Nephron (organoid): ENCODE results near the gene PCBP3.

Experiments
- H3K27ac Mint-ChIP-seq, 3 experiments: 2 replicates each; pipeline ENCODE4 v1.8.0; 2020; ENCODE audit warnings: mixed read lengths in 3 of 3, mild to moderate bottlenecking in 2 of 3, moderate library complexity in 1 of 3
- H3K27me3 Mint-ChIP-seq: 2 replicates; pipeline ENCODE4 v1.8.0; 2021; ENCODE audit warnings: low read depth, mild to moderate bottlenecking, moderate library complexity, mixed read lengths
- H3K36me3 Mint-ChIP-seq: 2 replicates; pipeline ENCODE4 v1.8.0; 2020; ENCODE audit warnings: low read depth, mixed read lengths
- H3K4me1 Mint-ChIP-seq: 2 replicates; pipeline ENCODE4 v1.8.0; 2020; ENCODE audit warnings: mixed read lengths
- H3K4me3 Mint-ChIP-seq, 3 experiments: 2 replicates each; pipeline ENCODE4 v1.8.0; 2020; ENCODE audit warnings: mild to moderate bottlenecking in 3 of 3, mixed read lengths in 3 of 3, moderate library complexity in 2 of 3
- H3K9me3 Mint-ChIP-seq: 2 replicates; pipeline ENCODE4 v1.8.0; 2020; ENCODE audit warnings: mixed read lengths
- TF ChIP-seq, protein P1 (sequence below), 3 experiments: fragments of 200-600 bp; sonication (generic); IDR thresholded peaks; one replicate each; pipeline ENCODE4 v1.5.0; 2021; ENCODE audit warnings: antibody characterized with exemption in 3 of 3; ENCODE audit not compliant: unreplicated experiment in 3 of 3

Gene PCBP3

GRCh38 chr21:45856906-45857305 lies 213.4 kb downstream of the PCBP3 start:
- Mint-ChIP-seq H3K9me3 (no peaks in the 10 kb centered on the region), H3K27me3 (peaks cover 6% of the 10 kb centered on the region), H3K4me3 (no peak overlapping the region), H3K4me1 (peaks cover 12% of the 10 kb centered on the region), H3K36me3 (no peaks in the 10 kb centered on the region), H3K27ac (no peak overlapping the region)
- TF ChIP-seq, protein P1, sequence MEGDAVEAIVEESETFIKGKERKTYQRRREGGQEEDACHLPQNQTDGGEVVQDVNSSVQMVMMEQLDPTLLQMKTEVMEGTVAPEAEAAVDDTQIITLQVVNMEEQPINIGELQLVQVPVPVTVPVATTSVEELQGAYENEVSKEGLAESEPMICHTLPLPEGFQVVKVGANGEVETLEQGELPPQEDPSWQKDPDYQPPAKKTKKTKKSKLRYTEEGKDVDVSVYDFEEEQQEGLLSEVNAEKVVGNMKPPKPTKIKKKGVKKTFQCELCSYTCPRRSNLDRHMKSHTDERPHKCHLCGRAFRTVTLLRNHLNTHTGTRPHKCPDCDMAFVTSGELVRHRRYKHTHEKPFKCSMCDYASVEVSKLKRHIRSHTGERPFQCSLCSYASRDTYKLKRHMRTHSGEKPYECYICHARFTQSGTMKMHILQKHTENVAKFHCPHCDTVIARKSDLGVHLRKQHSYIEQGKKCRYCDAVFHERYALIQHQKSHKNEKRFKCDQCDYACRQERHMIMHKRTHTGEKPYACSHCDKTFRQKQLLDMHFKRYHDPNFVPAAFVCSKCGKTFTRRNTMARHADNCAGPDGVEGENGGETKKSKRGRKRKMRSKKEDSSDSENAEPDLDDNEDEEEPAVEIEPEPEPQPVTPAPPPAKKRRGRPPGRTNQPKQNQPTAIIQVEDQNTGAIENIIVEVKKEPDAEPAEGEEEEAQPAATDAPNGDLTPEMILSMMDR (IDR thresholded peaks at IDR 0.05; ENCODE audit: unreplicated experiment in 3 of 3), result no peak

DNA sequence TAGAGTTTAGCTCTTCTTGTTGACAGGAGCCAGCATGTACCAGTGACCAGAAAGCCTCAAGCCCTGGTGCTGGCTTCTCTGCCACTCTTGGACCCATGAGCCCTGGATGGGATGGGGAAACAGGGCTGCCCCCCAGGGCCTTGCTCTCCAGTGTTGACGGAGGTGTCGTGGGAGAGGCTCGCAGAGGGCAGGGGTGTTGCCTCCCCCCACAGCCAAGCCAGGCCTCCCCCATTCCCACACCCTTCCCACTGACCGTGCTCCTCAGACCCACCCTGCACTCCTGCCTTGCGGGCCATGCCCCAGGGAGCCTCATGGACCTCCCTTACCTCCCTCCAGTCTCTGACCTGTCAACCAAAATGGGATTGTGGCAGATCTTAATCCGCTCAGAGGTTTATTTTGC lies 214.2 kb downstream of the PCBP3 start:
- Mint-ChIP-seq H3K4me1 (peaks cover 12% of the 10 kb centered on the region), H3K36me3 (no peaks in the 10 kb centered on the region), H3K27ac (no peak overlapping the region), H3K27me3 (peaks cover 6% of the 10 kb centered on the region), H3K4me3 (no peak overlapping the region), H3K9me3 (no peaks in the 10 kb centered on the region)
- TF ChIP-seq, protein P1 (IDR thresholded peaks at IDR 0.05; ENCODE audit: unreplicated experiment in 3 of 3), result no peak

DNA sequence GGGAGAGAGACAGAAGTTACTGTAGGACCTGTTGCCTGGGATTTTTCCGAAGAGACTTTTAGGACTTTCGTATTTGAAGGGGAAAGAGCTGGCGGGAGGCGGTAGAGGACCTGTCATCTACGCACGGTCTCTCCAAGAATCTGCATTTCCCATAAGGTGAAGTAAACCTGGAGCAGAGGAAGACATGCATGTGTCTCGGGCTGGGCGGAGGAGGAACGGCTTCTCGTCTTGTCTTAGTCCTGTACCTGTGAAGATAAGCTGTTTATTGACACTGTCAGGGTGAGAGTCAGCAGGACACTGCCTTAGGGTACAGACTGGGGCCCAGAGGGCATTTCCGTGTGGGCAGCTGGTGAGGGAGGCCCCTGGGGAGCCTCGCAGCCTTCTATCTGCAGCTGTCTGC lies 214.7 kb downstream of the PCBP3 start:
- Mint-ChIP-seq H3K4me1 (peaks cover 12% of the 10 kb centered on the region), H3K36me3 (no peaks in the 10 kb centered on the region), H3K4me3 (no peak overlapping the region), H3K27me3 (peaks cover 6% of the 10 kb centered on the region), H3K9me3 (no peaks in the 10 kb centered on the region), H3K27ac (no peak overlapping the region)
- TF ChIP-seq, protein P1 (IDR thresholded peaks at IDR 0.05; ENCODE audit: unreplicated experiment in 3 of 3), result no peak

GRCh38 chr21:45859041-45859761 lies 215.7 kb downstream of the PCBP3 start:
- Mint-ChIP-seq H3K27me3 (peaks cover 12% of the 10 kb centered on the region), H3K36me3 (no peaks in the 10 kb centered on the region), H3K9me3 (no peaks in the 10 kb centered on the region), H3K27ac (no peak overlapping the region), H3K4me1 (peaks cover 12% of the 10 kb centered on the region), H3K4me3 (no peak overlapping the region)
- TF ChIP-seq, protein P1 (IDR thresholded peaks at IDR 0.05; ENCODE audit: unreplicated experiment in 3 of 3), result no peak

DNA sequence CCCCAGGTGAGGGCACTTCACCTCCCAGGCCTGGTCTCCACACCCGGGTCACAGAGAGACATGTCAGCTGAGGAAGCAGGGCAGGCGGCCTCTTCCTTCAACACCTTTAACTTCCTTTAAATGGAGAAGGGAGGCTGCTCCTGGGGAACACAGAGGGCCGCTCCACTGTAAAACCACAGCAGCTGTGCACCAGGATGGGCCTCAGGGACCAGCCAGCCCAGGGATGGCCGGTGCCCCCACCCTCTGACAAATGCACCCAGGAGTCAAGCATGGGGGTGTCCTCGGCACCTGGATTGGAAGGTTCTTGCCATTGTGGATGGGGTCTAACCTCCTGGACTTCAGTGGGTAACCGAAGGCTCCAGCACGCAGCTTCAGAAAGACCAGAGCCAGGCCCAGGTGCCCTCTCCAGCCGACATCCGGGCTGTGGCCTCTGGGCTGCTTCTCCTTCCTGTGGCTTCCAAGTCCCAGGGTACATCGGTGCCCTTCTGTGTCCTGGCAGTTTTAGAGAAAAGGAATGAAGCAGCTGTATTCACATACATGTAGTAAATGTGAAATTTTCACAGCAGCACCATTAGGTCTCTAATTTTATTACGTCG lies 216.3 kb downstream of the PCBP3 start:
- Mint-ChIP-seq H3K27me3 (peaks cover 12% of the 10 kb centered on the region), H3K9me3 (no peaks in the 10 kb centered on the region), H3K4me1 (peaks cover 8% of the 10 kb centered on the region), H3K36me3 (no peaks in the 10 kb centered on the region), H3K27ac (no peak overlapping the region), H3K4me3 (no peak overlapping the region)
- TF ChIP-seq, protein P1 (IDR thresholded peaks at IDR 0.05; ENCODE audit: unreplicated experiment in 3 of 3), result no peak
